Measurements from ENCODE around the gene CFAP92.

DNA sequence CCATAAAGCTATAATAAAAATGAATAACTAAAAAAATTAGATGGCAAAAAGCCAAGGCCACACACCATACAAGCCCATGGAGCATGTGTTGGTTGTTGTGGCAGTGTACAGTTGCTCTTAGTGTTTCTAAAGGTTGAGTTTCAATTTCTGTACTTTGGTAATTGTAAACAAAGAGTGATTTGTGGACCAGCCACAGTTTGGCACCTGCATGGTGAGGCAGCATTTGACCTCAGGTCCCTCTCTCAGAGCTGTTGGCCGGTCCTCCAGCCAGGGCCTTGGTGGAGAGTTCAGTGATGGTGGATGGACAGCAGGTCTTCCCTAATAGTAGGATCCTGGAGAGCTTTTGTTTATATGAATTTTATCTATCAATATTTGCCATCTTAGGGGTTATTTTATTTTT is 108.9 kb downstream of the CFAP92 start:
- TF ChIP-seq, protein P1, sequence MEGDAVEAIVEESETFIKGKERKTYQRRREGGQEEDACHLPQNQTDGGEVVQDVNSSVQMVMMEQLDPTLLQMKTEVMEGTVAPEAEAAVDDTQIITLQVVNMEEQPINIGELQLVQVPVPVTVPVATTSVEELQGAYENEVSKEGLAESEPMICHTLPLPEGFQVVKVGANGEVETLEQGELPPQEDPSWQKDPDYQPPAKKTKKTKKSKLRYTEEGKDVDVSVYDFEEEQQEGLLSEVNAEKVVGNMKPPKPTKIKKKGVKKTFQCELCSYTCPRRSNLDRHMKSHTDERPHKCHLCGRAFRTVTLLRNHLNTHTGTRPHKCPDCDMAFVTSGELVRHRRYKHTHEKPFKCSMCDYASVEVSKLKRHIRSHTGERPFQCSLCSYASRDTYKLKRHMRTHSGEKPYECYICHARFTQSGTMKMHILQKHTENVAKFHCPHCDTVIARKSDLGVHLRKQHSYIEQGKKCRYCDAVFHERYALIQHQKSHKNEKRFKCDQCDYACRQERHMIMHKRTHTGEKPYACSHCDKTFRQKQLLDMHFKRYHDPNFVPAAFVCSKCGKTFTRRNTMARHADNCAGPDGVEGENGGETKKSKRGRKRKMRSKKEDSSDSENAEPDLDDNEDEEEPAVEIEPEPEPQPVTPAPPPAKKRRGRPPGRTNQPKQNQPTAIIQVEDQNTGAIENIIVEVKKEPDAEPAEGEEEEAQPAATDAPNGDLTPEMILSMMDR (tag by site-specific recombination; IDR thresholded peaks at IDR 0.05), result no peak
- no peak for TF ChIP-seq ZNF558 (tag by site-specific recombination; IDR thresholded peaks at IDR 0.05)
- no peak for TF ChIP-seq TCF7L2 (IDR thresholded peaks at IDR 0.05; ENCODE audit: borderline replicate concordance, low read depth, low read length)
- TF ChIP-seq, protein P2, sequence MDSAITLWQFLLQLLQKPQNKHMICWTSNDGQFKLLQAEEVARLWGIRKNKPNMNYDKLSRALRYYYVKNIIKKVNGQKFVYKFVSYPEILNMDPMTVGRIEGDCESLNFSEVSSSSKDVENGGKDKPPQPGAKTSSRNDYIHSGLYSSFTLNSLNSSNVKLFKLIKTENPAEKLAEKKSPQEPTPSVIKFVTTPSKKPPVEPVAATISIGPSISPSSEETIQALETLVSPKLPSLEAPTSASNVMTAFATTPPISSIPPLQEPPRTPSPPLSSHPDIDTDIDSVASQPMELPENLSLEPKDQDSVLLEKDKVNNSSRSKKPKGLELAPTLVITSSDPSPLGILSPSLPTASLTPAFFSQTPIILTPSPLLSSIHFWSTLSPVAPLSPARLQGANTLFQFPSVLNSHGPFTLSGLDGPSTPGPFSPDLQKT (IDR thresholded peaks at IDR 0.05; ENCODE audit: borderline replicate concordance, low read depth, low read length), result no peak
- TF ChIP-seq, protein P3, sequence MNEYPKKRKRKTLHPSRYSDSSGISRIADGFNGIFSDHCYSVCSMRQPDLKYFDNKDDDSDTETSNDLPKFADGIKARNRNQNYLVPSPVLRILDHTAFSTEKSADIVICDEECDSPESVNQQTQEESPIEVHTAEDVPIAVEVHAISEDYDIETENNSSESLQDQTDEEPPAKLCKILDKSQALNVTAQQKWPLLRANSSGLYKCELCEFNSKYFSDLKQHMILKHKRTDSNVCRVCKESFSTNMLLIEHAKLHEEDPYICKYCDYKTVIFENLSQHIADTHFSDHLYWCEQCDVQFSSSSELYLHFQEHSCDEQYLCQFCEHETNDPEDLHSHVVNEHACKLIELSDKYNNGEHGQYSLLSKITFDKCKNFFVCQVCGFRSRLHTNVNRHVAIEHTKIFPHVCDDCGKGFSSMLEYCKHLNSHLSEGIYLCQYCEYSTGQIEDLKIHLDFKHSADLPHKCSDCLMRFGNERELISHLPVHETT (tag by site-specific recombination; IDR thresholded peaks at IDR 0.05), result no peak
- no peak for TF ChIP-seq ZNF24 (tag by site-specific recombination; IDR thresholded peaks at IDR 0.05)
- no peak for TF ChIP-seq ZNF555 (tag by site-specific recombination; conservative IDR thresholded peaks at IDR 0.05)
- TF ChIP-seq, protein P4, sequence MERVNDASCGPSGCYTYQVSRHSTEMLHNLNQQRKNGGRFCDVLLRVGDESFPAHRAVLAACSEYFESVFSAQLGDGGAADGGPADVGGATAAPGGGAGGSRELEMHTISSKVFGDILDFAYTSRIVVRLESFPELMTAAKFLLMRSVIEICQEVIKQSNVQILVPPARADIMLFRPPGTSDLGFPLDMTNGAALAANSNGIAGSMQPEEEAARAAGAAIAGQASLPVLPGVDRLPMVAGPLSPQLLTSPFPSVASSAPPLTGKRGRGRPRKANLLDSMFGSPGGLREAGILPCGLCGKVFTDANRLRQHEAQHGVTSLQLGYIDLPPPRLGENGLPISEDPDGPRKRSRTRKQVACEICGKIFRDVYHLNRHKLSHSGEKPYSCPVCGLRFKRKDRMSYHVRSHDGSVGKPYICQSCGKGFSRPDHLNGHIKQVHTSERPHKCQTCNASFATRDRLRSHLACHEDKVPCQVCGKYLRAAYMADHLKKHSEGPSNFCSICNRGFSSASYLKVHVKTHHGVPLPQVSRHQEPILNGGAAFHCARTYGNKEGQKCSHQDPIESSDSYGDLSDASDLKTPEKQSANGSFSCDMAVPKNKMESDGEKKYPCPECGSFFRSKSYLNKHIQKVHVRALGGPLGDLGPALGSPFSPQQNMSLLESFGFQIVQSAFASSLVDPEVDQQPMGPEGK (tag by site-specific recombination; IDR thresholded peaks at IDR 0.05), result no peak
- TF ChIP-seq, protein P5, sequence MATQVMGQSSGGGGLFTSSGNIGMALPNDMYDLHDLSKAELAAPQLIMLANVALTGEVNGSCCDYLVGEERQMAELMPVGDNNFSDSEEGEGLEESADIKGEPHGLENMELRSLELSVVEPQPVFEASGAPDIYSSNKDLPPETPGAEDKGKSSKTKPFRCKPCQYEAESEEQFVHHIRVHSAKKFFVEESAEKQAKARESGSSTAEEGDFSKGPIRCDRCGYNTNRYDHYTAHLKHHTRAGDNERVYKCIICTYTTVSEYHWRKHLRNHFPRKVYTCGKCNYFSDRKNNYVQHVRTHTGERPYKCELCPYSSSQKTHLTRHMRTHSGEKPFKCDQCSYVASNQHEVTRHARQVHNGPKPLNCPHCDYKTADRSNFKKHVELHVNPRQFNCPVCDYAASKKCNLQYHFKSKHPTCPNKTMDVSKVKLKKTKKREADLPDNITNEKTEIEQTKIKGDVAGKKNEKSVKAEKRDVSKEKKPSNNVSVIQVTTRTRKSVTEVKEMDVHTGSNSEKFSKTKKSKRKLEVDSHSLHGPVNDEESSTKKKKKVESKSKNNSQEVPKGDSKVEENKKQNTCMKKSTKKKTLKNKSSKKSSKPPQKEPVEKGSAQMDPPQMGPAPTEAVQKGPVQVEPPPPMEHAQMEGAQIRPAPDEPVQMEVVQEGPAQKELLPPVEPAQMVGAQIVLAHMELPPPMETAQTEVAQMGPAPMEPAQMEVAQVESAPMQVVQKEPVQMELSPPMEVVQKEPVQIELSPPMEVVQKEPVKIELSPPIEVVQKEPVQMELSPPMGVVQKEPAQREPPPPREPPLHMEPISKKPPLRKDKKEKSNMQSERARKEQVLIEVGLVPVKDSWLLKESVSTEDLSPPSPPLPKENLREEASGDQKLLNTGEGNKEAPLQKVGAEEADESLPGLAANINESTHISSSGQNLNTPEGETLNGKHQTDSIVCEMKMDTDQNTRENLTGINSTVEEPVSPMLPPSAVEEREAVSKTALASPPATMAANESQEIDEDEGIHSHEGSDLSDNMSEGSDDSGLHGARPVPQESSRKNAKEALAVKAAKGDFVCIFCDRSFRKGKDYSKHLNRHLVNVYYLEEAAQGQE (tag by site-specific recombination; IDR thresholded peaks at IDR 0.05), result no peak
- TF ChIP-seq ZNF121 (tag by site-specific recombination; IDR thresholded peaks at IDR 0.05), result no peak
- no peak for TF ChIP-seq ZNF157 (tag by site-specific recombination; IDR thresholded peaks at IDR 0.05)
